IMR-90 (cell line): ENCODE results near the gene ANTXR2. TPM values are rescaled to one million over a fixed set of nuclear protein-coding genes. Genes with fewer than 3 reads are reported as not detected.
A peak's percentile ranks its signal among the peaks of the same experiment; 100 is the strongest.

ENCODE experiments used
- ATAC-seq: fragments of 200-7000 bp; cut with Tn5 transposase; 2 replicates; pipeline ENCODE4 v1.9.1; 2020; ENCODE audit warnings: low read depth, mild to moderate bottlenecking, moderate library complexity
- BruUV-seq: library from RNA; stranded (reverse); fragments of 400-500 nt; replicated peaks from 2 replicates; lab custom pipeline; 2021; lab: Mats Ljungman, UMichigan
- CTCF ChIA-PET: fragments of 300-600 bp; formaldehyde crosslinking; extraction: SDS; loops from one replicate; lab custom pipeline; 2021; ENCODE audit warnings: antibody characterized with exemption; lab: Yijun Ruan, JAX
- POLR2A ChIA-PET: fragments of 300-600 bp; sonication (Branson Sonifier 250); formaldehyde crosslinking; loops from one replicate; lab custom pipeline; 2022; ENCODE audit warnings: antibody characterized with exemption; ENCODE audit not compliant: unreplicated experiment; lab: Charles Lee
- DNase-seq: peaks from one replicate; pipeline ENCODE4 v3.0.0; 2013
- H2AFZ ChIP-seq: replicated peaks from 2 replicates; pipeline ENCODE3; 2013; ENCODE audit warnings: low read length, mild to moderate bottlenecking; ENCODE audit not compliant: poor library complexity
- H2AK5ac ChIP-seq: 2 replicates; pipeline ENCODE4 v1.6.1; 2013; ENCODE audit warnings: low read depth, low read length, inconsistent platforms
- H2AK9ac ChIP-seq: replicated peaks from 2 replicates; pipeline ENCODE3; 2013; ENCODE audit warnings: mild to moderate bottlenecking, low read depth, low read length, moderate library complexity; ENCODE audit not compliant: poor library complexity
- H2BK120ac ChIP-seq: 2 replicates; pipeline ENCODE4 v1.6.1; 2013; ENCODE audit warnings: low read depth, low read length, inconsistent platforms
- H2BK15ac ChIP-seq: 3 replicates; pipeline ENCODE4 v1.6.1; 2013; ENCODE audit warnings: low read depth, low read length, inconsistent platforms
- H2BK20ac ChIP-seq: 2 replicates; pipeline ENCODE4 v1.6.1; 2013; ENCODE audit warnings: low read depth, mild to moderate bottlenecking, inconsistent platforms, low read length, moderate library complexity
- H2BK5ac ChIP-seq: 2 replicates; pipeline ENCODE4 v1.6.1; 2013; ENCODE audit warnings: mild to moderate bottlenecking, low read depth, low read length, inconsistent platforms; ENCODE audit not compliant: poor library complexity, severe bottlenecking
- H3K14ac ChIP-seq: replicated peaks from 2 replicates; pipeline ENCODE4 v1.6.1; 2013; ENCODE audit warnings: low read depth, low read length, inconsistent platforms
- H3K18ac ChIP-seq: 2 replicates; pipeline ENCODE4 v1.6.1; 2013; ENCODE audit warnings: low read depth, low read length, control low read depth
- H3K23ac ChIP-seq: 2 replicates; pipeline ENCODE4 v1.6.1; 2013; ENCODE audit warnings: low read depth, low read length, inconsistent platforms
- H3K27ac ChIP-seq: 2 replicates; pipeline ENCODE4 v1.5.1; 2013; ENCODE audit warnings: mild to moderate bottlenecking, control low read depth, low read length; ENCODE audit not compliant: insufficient read depth
- H3K27me3 ChIP-seq: 2 replicates; pipeline ENCODE4 v1.6.1; 2013; ENCODE audit warnings: low read length; ENCODE audit not compliant: control insufficient read depth, insufficient read depth
- H3K36me3 ChIP-seq: 2 replicates; pipeline ENCODE4 v1.6.1; 2013; ENCODE audit warnings: low read length, mixed read lengths; ENCODE audit not compliant: control insufficient read depth, insufficient read depth
- H3K4ac ChIP-seq: 2 replicates; pipeline ENCODE4 v1.6.1; 2013; ENCODE audit warnings: low read depth, low read length, inconsistent platforms
- H3K4me1 ChIP-seq: 2 replicates; pipeline ENCODE4 v1.6.1; 2013; ENCODE audit warnings: low read length, mixed read lengths; ENCODE audit not compliant: control insufficient read depth, insufficient read depth
- H3K4me2 ChIP-seq: 2 replicates; pipeline ENCODE4 v1.6.1; 2013; ENCODE audit warnings: low read depth, mild to moderate bottlenecking, control low read depth, low read length, moderate library complexity
- H3K4me3 ChIP-seq: 2 replicates; pipeline ENCODE4 v1.5.1; 2013; ENCODE audit warnings: low read depth, mild to moderate bottlenecking, control low read depth, low read length, moderate library complexity; ENCODE audit not compliant: insufficient read depth
- H3K56ac ChIP-seq: 2 replicates; pipeline ENCODE4 v1.6.1; 2013; ENCODE audit warnings: low read length, inconsistent platforms; ENCODE audit not compliant: insufficient read depth; ENCODE audit errors: extremely low read depth
- H3K79me1 ChIP-seq, 2 experiments: 2 replicates each; pipeline ENCODE4 v1.6.1; 2013; ENCODE audit warnings: low read length in 2 of 2, inconsistent platforms in 1 of 2, low read depth in 1 of 2
- H3K9ac ChIP-seq: 2 replicates; pipeline ENCODE4 v1.6.1; 2013; ENCODE audit warnings: low read depth, low read length, control low read depth
- H3K9me1 ChIP-seq: 2 replicates; pipeline ENCODE4 v1.6.1; 2013; ENCODE audit warnings: low read length, inconsistent platforms; ENCODE audit not compliant: insufficient read depth
- H3K9me3 ChIP-seq: 2 replicates; pipeline ENCODE4 v1.6.1; 2013; ENCODE audit warnings: low read length; ENCODE audit not compliant: control insufficient read depth, insufficient read depth
- H4K20me1 ChIP-seq: 2 replicates; pipeline ENCODE4 v1.6.1; 2013; ENCODE audit warnings: low read length, inconsistent platforms; ENCODE audit not compliant: insufficient read depth
- H4K5ac ChIP-seq: 2 replicates; pipeline ENCODE4 v1.6.1; 2013; ENCODE audit warnings: mild to moderate bottlenecking, low read depth, low read length, control low read depth
- H4K8ac ChIP-seq, 2 experiments: 2 replicates each; pipeline ENCODE4 v1.6.1; 2013; ENCODE audit warnings: low read depth in 2 of 2, low read length in 2 of 2, control low read depth in 1 of 2, inconsistent platforms in 1 of 2
- H4K91ac ChIP-seq: 2 replicates; pipeline ENCODE4 v1.6.1; 2013; ENCODE audit warnings: low read depth, low read length, inconsistent platforms; ENCODE audit not compliant: insufficient read depth
- CEBPB ChIP-seq: IDR thresholded peaks from 2 replicates; pipeline ENCODE4 v1.6.1; 2012; ENCODE audit warnings: low read depth, low read length, improper control_type of control experiment
- MAFK ChIP-seq: IDR thresholded peaks from 2 replicates; pipeline ENCODE4 v1.6.1; 2012; ENCODE audit warnings: low read depth, low read length, improper control_type of control experiment
- MAZ ChIP-seq: IDR thresholded peaks from 2 replicates; pipeline ENCODE4 v1.6.1; 2012; ENCODE audit warnings: low read depth, mild to moderate bottlenecking, low read length, improper control_type of control experiment, moderate library complexity, borderline replicate concordance
- RCOR1 ChIP-seq: IDR thresholded peaks from 2 replicates; pipeline ENCODE4 v1.6.1; 2012; ENCODE audit warnings: mild to moderate bottlenecking, low read length, improper control_type of control experiment; ENCODE audit not compliant: insufficient replicate concordance
- dilution Hi-C: fragments of 300-500 bp; cut with HindIII; formaldehyde crosslinking; loops from one replicate; pipeline ENCODE4 v1.14.3; 2018; ENCODE audit warnings: low sequenced_read_pairs; ENCODE audit not compliant: unreplicated experiment
- in situ Hi-C: fragments of 300-500 bp; cut with MboI; formaldehyde crosslinking; loops from 3 replicates; pipeline ENCODE4 v1.14.3; 2019; ENCODE audit warnings: low sequenced_read_pairs, inconsistent platforms, mixed read lengths
- intact Hi-C: fragments of 100-400 bp; cut with micrococcal nuclease; formaldehyde crosslinking; loops from 2 replicates; pipeline ENCODE4 v1.10.0; 2022
- polyA plus RNA-seq, 3 experiments: library from polyadenylated mRNA; depleted of rRNA; stranded (reverse); fragments of >200 nt; gene quantifications; 2 replicates each; pipeline ENCODE4 v1.2.3, GENCODE V29; 2012; ENCODE audit warnings: low replicate concordance in 1 of 3
- total RNA-seq: library from RNA; depleted of rRNA; stranded (reverse); fragments of >200 nt; gene quantifications from 2 replicates; pipeline ENCODE4 v1.2.3, GENCODE V29; 2012
- TF ChIP-seq, protein P1 (sequence below): fragments of 150-350 bp; IDR thresholded peaks from 2 replicates; pipeline ENCODE4 v1.6.1; 2017; ENCODE audit warnings: mild to moderate bottlenecking, antibody characterized with exemption, low read length, low read depth

The ANTXR2 gene
- total and polyA plus RNA-seq, 2 of the 4 experiments (the other 2 are of a cell fraction): 46.8 to 88.5 TPM

GRCh38 chr4:80045786-80046185 is 27.2 kb downstream of the ANTXR2 start:
- H3K4me3 ChIP-seq: no peak overlapping the region
- H3K4me1 ChIP-seq: 0 out of 2 replicates have a peak, but pooled peaks cover 2% of the 10 kb centered on the region
- H4K91ac ChIP-seq: no peak overlapping the region
- H4K5ac ChIP-seq: no peak overlapping the region
- H2BK5ac ChIP-seq: no peak overlapping the region
- H3K27me3 ChIP-seq: no peaks in the 10 kb centered on the region
- dilution Hi-C loops (no loop called here), intact Hi-C loops (no loop called here), in situ Hi-C loops (no loop called here)
- H3K56ac ChIP-seq: no peak overlapping the region
- H3K9ac ChIP-seq: no peak overlapping the region
- BruUV-seq: no TSS peak
- H2AFZ ChIP-seq: no peak overlapping the region
- H4K20me1 ChIP-seq: no peaks in the 10 kb centered on the region
- H3K23ac ChIP-seq: no peak overlapping the region
- peaks cover 35% of the 10 kb centered on the region in 2 experiments for H3K79me1 ChIP-seq
- H3K36me3 ChIP-seq: peaks cover 15% of the 10 kb centered on the region
- H4K8ac ChIP-seq: no peak overlapping the region
- H3K18ac ChIP-seq: no peak overlapping the region
- H3K4ac ChIP-seq: no peak overlapping the region
- DNase-seq (peak; percentile 76), ATAC-seq (peak; percentile 60)
- H2BK20ac ChIP-seq: no peak overlapping the region
- no peak overlapping the region for H3K14ac ChIP-seq
- H2AK5ac ChIP-seq: no peak overlapping the region
- POLR2A ChIA-PET: no interaction called here
- H3K27ac ChIP-seq: no peak overlapping the region
- TF ChIP-seq MAFK (peak; percentile 55), CEBPB (peak; percentile 87), MAZ (no peak), RCOR1 (no peak)
- TF ChIP-seq, protein P1, sequence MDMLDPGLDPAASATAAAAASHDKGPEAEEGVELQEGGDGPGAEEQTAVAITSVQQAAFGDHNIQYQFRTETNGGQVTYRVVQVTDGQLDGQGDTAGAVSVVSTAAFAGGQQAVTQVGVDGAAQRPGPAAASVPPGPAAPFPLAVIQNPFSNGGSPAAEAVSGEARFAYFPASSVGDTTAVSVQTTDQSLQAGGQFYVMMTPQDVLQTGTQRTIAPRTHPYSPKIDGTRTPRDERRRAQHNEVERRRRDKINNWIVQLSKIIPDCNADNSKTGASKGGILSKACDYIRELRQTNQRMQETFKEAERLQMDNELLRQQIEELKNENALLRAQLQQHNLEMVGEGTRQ: no peak
- H2BK15ac ChIP-seq: no peak overlapping the region
- H3K9me3 ChIP-seq: no peaks in the 10 kb centered on the region
- H2AK9ac ChIP-seq: no peak overlapping the region
- peaks cover 7% of the 10 kb centered on the region for H3K9me1 ChIP-seq
- no peak overlapping the region for H3K4me2 ChIP-seq
- CTCF ChIA-PET: no interaction called here
- H2BK120ac ChIP-seq: no peak overlapping the region
